Activated naive CD8-positive, alpha-beta T cell treated with anti-CD3 and anti-CD28 coated beads, Interleukin-2, amount 10 ng/mL, durations not matched to agents 7 days and 5 days (primary cell): Measurements from ENCODE around the gene TTC24. TPM values are rescaled to one million over a fixed set of nuclear protein-coding genes. Genes with fewer than 3 reads are reported as not detected.
"Not testable (repeated sequence)": the region's sequence is repeated elsewhere in the genome, so short reads cannot be mapped to it uniquely, and the experiment has no call there.

Experiments used
- ATAC-seq: fragments of 150-1000 bp; cut with Tn5 transposase; one replicate; pipeline ENCODE4 v1.10.0; 2021; ENCODE audit warnings: low read depth, moderate library complexity
- POLR2A ChIA-PET: fragments of 350-600 bp; sonication (Branson Sonifier 250); formaldehyde crosslinking; loops from one replicate; lab custom pipeline; 2021; ENCODE audit warnings: antibody characterized with exemption; lab: Charles Lee
- DNase-seq: peaks from one replicate; pipeline ENCODE4 v3.0.0; 2021
- H3K27ac Mint-ChIP-seq: one replicate; pipeline ENCODE4 v1.8.0; 2022; ENCODE audit warnings: mild to moderate bottlenecking, mixed read lengths
- H3K27me3 Mint-ChIP-seq: one replicate; pipeline ENCODE4 v1.8.0; 2022; ENCODE audit warnings: mild to moderate bottlenecking, moderate library complexity, mixed read lengths
- H3K36me3 Mint-ChIP-seq: one replicate; pipeline ENCODE4 v1.8.0; 2021; ENCODE audit warnings: mild to moderate bottlenecking, mixed read lengths
- H3K4me1 Mint-ChIP-seq: one replicate; pipeline ENCODE4 v1.8.0; 2021; ENCODE audit warnings: mixed read lengths
- H3K4me3 Mint-ChIP-seq: one replicate; pipeline ENCODE4 v1.8.0; 2022; ENCODE audit warnings: mild to moderate bottlenecking, moderate library complexity, mixed read lengths
- H3K9me3 Mint-ChIP-seq: one replicate; pipeline ENCODE4 v1.8.0; 2021; ENCODE audit warnings: mixed read lengths
- total RNA-seq, 2 experiments: library from RNA; stranded (reverse); gene quantifications; one replicate each; pipeline ENCODE4 v1.2.3, GENCODE V29; 2021

The TTC24 gene
- total RNA-seq, 2 experiments from 2014 or later, result 22.7 to 24.1 TPM

DNA sequence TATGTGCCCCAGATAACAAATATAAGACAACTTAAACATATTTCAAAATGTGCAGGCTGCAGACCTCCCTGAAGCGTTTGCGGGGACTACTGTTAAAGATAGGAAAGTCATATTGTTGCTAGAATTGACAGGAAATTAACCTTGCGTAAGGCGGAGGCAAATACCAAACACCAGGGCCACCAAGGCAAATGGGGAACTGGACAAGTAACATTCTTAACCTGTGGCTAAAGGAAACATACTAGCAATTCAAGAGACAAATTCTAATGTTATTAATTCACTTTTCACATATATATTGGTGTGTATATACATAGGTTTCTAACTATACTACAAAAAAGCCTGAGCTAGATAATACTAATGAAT lies 46.5 kb downstream of the TTC24 start:
- Mint-ChIP-seq H3K9me3 (no peaks in the 10 kb centered on the region), H3K36me3 (no peaks in the 10 kb centered on the region), H3K27ac (no peak overlapping the region), H3K27me3 (peaks cover 75% of the 10 kb centered on the region), H3K4me3 (no peak overlapping the region), H3K4me1 (peaks cover 5% of the 10 kb centered on the region)
- DNase-seq (no peak), ATAC-seq (no peak)
- POLR2A ChIA-PET, result interaction anchor here (2.4 kb wide), 1 partner anchor 17 kb away, joined by 8 read pairs; no protein-coding TSS in a partner anchor

- no peak for DNase-seq
- peaks cover 5% of the 10 kb centered on the region for H3K4me1 Mint-ChIP-seq
- H3K9me3 Mint-ChIP-seq, result no peaks in the 10 kb centered on the region
- no peak overlapping the region for H3K27ac Mint-ChIP-seq
- ATAC-seq, result no peak
- peaks cover 70% of the 10 kb centered on the region for H3K27me3 Mint-ChIP-seq
- POLR2A ChIA-PET, result interaction anchor here (0.7 to 2.4 kb wide), 4 partner anchors 16 to 51 kb away, joined by 3 to 8 read pairs (median 4); no protein-coding TSS in a partner anchor
- no peaks in the 10 kb centered on the region for H3K36me3 Mint-ChIP-seq
- H3K4me3 Mint-ChIP-seq, result no peak overlapping the region
These were observed 47.9 kb downstream of the TTC24 start for GRCh38 chr1:156627313-156627880.

- POLR2A ChIA-PET, result no interaction called here
- Mint-ChIP-seq H3K27me3 (peaks cover 76% of the 10 kb centered on the region), H3K4me3 (no peak overlapping the region), H3K27ac (no peak overlapping the region), H3K4me1 (peaks cover 5% of the 10 kb centered on the region), H3K9me3 (no peaks in the 10 kb centered on the region), H3K36me3 (no peaks in the 10 kb centered on the region)
- DNase-seq (no peak), ATAC-seq (no peak)
These were observed 50.4 kb downstream of the TTC24 start for GRCh38 chr1:156629823-156630449.

- H3K27ac Mint-ChIP-seq, POLR2A ChIA-PET, H3K36me3 Mint-ChIP-seq, H3K4me1 Mint-ChIP-seq, H3K4me3 Mint-ChIP-seq, ATAC-seq, H3K9me3 Mint-ChIP-seq, DNase-seq: not testable (repeated sequence)
- H3K27me3 Mint-ChIP-seq, result peaks cover 76% of the 10 kb centered on the region
These were observed 51.6 kb downstream of the TTC24 start for GRCh38 chr1:156631152-156631551.

DNA sequence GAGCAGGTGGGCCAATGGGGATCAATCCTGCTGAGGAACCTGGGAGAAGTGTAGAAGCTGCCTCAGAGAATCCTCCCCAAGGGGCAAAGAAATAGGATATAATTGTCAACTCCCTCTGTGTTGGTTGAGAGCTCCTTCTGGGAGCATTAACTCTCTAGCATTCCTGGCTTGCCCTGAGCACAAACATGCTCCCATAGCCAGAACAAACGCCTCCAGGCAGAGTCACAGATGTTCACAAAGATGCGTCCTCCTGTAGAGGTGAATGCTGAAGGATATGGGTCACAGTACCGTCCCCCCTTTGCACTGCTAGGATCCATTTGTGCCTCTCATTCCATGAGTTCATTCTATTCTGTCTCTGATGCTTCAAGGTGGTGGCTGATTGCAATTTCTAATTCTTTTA lies 52.8 kb downstream of the TTC24 start:
- POLR2A ChIA-PET, result no interaction called here
- no peaks in the 10 kb centered on the region for H3K4me1 Mint-ChIP-seq
- H3K4me3 Mint-ChIP-seq, result no peak overlapping the region
- H3K9me3 Mint-ChIP-seq, result no peaks in the 10 kb centered on the region
- H3K27ac Mint-ChIP-seq, result no peak overlapping the region
- no peaks in the 10 kb centered on the region for H3K36me3 Mint-ChIP-seq
- no peak for DNase-seq
- ATAC-seq, result no peak
- peaks cover 79% of the 10 kb centered on the region for H3K27me3 Mint-ChIP-seq

Other genes with a start within 250 kb of the TTC24 start
- 100 to 1,000 TPM; 163 to 165 TPM for gene CCT3, start 241.4 kb upstream of the TTC24 start, total RNA-seq
- gene TSACC, start 241.2 kb upstream of the TTC24 start, total RNA-seq, result not detected
- not detected for gene RHBG, start 210.5 kb upstream of the TTC24 start, total RNA-seq
- gene MEF2D, start 78.9 kb upstream of the TTC24 start, total RNA-seq, result 10 to 100 TPM; 52.4 to 54.4 TPM
- 10 to 100 TPM; 26.1 to 30.3 TPM for gene IQGAP3, start 7.2 kb upstream of the TTC24 start, total RNA-seq
- gene NAXE, start 12.1 kb downstream of the TTC24 start, total RNA-seq, result 10 to 100 TPM; 53.8 TPM
- 10 to 100 TPM; 29.7 to 31.1 TPM for gene GPATCH4, start 21.8 kb downstream of the TTC24 start, total RNA-seq
- gene HAPLN2, start 39.7 kb downstream of the TTC24 start, total RNA-seq, result under 1 TPM in 1 of 2 experiments, not detected in 1; 0.17 TPM
- not detected for gene BCAN, start 62.4 kb downstream of the TTC24 start, total RNA-seq
- gene NES, start 97.7 kb downstream of the TTC24 start, total RNA-seq, result not detected
- gene CRABP2, start 125.9 kb downstream of the TTC24 start, total RNA-seq, result under 1 TPM; 0.68 to 0.80 TPM
- gene METTL25B, start 148.7 kb downstream of the TTC24 start, total RNA-seq, result 10 to 100 TPM; 34.6 to 35.1 TPM
- 10 to 100 TPM; 44.1 to 47.1 TPM for gene ISG20L2, start 149.0 kb downstream of the TTC24 start, total RNA-seq
- 10 to 100 TPM; 45.0 to 51.1 TPM for gene MRPL24, start 161.4 kb downstream of the TTC24 start, total RNA-seq
- 100 to 1,000 TPM; 186 to 196 TPM for gene HDGF, start 172.0 kb downstream of the TTC24 start, total RNA-seq
- 10 to 100 TPM; 65.7 to 76.0 TPM for gene PRCC, start 187.8 kb downstream of the TTC24 start, total RNA-seq
- gene SH2D2A, start 237.1 kb downstream of the TTC24 start, total RNA-seq, result 10 to 100 TPM; 86.0 to 89.2 TPM